Measurements from ENCODE around the gene DNAJC3. TPM values are rescaled to one million over a fixed set of nuclear protein-coding genes. Genes with fewer than 3 reads are reported as not detected.

DNAJC3 gene
- total and polyA plus RNA-seq, 2 of the 13 experiments (the other 11 are each of a cell fraction or from before 2014, with no cell fraction given) = 10.4 to 48.2 TPM

DNA sequence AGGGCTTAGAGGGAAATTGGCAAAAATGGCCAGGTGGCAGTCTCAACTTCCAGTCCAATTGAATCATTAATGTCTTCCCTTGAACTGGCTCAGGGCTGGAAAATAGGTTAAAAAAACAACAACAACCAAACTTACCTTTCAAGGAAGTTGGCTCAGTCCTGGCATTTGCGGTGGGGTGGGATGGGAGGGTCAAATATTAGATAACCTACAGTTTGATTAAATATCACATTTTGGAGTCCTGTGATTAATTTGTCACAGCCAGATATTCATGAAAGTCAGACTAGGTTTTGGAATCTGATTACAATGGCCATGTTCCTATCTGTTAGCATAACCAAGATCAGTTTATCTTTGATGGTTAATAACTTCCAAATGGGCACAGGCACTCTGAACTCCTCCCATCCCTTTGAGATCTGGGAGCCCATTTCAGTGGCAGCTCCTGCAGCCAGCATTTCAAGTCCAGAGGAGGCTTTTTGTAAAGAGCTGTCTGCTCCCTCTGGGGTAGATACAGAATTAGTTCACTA lies 24.6 kb upstream of the DNAJC3 start:
- H3K4me3 ChIP-seq (replicated peaks in 1 of 3; ENCODE audit: insufficient read depth in 1 of 3, low read depth in 2 of 3, low read length in 3 of 3) = no peak overlapping the region
- H3K9ac ChIP-seq (ENCODE audit: insufficient read depth, low read depth, low read length) = no peak overlapping the region
- no peak overlapping the region for H3K4me2 ChIP-seq (ENCODE audit: low read depth, low read length)
- H3K4me1 ChIP-seq (ENCODE audit: insufficient read depth, low read length) = no peaks in the 10 kb centered on the region
- no peaks in the 10 kb centered on the region for H4K20me1 ChIP-seq (ENCODE audit: insufficient read depth, low read length)
- FAIRE-seq (no peak), ATAC-seq (no peak), DNase-seq (ENCODE audit: low spot score) (no peak)
- H3K36me3 ChIP-seq (replicated peaks in 1 of 2; ENCODE audit: control insufficient read depth in 1 of 2, insufficient read depth in 2 of 2, low read length in 2 of 2) = no peaks in the 10 kb centered on the region
- no peaks in the 10 kb centered on the region for H3K79me2 ChIP-seq (ENCODE audit: insufficient read depth, low read length)
- no peak overlapping the region for H2AFZ ChIP-seq (ENCODE audit: low read length)
- H3K27me3 ChIP-seq (ENCODE audit: control insufficient read depth in 1 of 2, insufficient read depth in 2 of 2, low read length in 2 of 2) = peaks cover 0 to 9% of the 10 kb centered on the region in 2 experiments; a peak in 2 of 5 replicates
- no peak overlapping the region for H3K27ac ChIP-seq (ENCODE audit: extremely low read length, insufficient read depth, low read length)
- ChIA-PET POLR2A (no interaction called here), CTCF (ENCODE audit: low intra/inter-chr PET ratio, low total read pairs) (no interaction called here)
- 80% methylated on average over 1 of the region's 1 CpG for WGBS (ENCODE audit: low lambda C conversion rate)
- BruUV-seq (replicated peaks) = no TSS peak
- in situ Hi-C loops (cut with HindIII; ENCODE audit: extremely low pct_ligation_motif_present, low pct_unique_long_range_greater_than_20kb) = no loop called here
- H3K9me3 ChIP-seq (ENCODE audit: low read length) = no peaks in the 10 kb centered on the region
- TF ChIP-seq, protein P1, sequence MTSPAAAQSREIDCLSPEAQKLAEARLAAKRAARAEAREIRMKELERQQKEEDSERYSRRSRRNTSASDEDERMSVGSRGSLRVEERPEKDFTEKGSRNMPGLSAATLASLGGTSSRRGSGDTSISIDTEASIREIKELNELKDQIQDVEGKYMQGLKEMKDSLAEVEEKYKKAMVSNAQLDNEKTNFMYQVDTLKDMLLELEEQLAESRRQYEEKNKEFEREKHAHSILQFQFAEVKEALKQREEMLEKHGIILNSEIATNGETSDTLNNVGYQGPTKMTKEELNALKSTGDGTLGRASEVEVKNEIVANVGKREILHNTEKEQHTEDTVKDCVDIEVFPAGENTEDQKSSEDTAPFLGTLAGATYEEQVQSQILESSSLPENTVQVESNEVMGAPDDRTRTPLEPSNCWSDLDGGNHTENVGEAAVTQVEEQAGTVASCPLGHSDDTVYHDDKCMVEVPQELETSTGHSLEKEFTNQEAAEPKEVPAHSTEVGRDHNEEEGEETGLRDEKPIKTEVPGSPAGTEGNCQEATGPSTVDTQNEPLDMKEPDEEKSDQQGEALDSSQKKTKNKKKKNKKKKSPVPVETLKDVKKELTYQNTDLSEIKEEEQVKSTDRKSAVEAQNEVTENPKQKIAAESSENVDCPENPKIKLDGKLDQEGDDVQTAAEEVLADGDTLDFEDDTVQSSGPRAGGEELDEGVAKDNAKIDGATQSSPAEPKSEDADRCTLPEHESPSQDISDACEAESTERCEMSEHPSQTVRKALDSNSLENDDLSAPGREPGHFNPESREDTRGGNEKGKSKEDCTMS (CRISPR knock-in tag; conservative IDR thresholded peaks at IDR 0.05) = no peak
- TF ChIP-seq U2AF2 (IDR thresholded peaks at IDR 0.05; ENCODE audit: low read depth, low read length) (no peak), MIER3 (CRISPR knock-in tag; IDR thresholded peaks at IDR 0.05; ENCODE audit: borderline replicate concordance) (no peak), YEATS2 (CRISPR knock-in tag; IDR thresholded peaks at IDR 0.05; ENCODE audit: borderline replicate concordance) (no peak), JUNB (CRISPR knock-in tag; IDR thresholded peaks at IDR 0.05; ENCODE audit: borderline replicate concordance) (no peak), KLF12 (CRISPR knock-in tag; IDR thresholded peaks at IDR 0.05; ENCODE audit: borderline replicate concordance) (no peak), ETV5 (CRISPR knock-in tag; IDR thresholded peaks at IDR 0.05; ENCODE audit: borderline replicate concordance) (no peak), RFX3 (CRISPR knock-in tag; IDR thresholded peaks at IDR 0.05) (no peak), SMC3 (IDR thresholded peaks at IDR 0.05; ENCODE audit: low read length) (no peak)
- TF ChIP-seq, protein P2, sequence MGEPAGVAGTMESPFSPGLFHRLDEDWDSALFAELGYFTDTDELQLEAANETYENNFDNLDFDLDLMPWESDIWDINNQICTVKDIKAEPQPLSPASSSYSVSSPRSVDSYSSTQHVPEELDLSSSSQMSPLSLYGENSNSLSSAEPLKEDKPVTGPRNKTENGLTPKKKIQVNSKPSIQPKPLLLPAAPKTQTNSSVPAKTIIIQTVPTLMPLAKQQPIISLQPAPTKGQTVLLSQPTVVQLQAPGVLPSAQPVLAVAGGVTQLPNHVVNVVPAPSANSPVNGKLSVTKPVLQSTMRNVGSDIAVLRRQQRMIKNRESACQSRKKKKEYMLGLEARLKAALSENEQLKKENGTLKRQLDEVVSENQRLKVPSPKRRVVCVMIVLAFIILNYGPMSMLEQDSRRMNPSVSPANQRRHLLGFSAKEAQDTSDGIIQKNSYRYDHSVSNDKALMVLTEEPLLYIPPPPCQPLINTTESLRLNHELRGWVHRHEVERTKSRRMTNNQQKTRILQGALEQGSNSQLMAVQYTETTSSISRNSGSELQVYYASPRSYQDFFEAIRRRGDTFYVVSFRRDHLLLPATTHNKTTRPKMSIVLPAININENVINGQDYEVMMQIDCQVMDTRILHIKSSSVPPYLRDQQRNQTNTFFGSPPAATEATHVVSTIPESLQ (CRISPR knock-in tag; conservative IDR thresholded peaks at IDR 0.05) = no peak
- intact Hi-C loops (cut with micrococcal nuclease; ENCODE audit: unreplicated experiment) = no loop called here
